GM19328 (cell line): ENCODE data around the gene NANOS3.

Source experiments
- ATAC-seq: cut with Tn5 transposase; IDR thresholded peaks from one replicate; pipeline ENCODE4 v1.9.1; 2021; ENCODE audit warnings: mild to moderate bottlenecking, moderate library complexity; ENCODE audit not compliant: unreplicated experiment

NANOS3 gene

DNA sequence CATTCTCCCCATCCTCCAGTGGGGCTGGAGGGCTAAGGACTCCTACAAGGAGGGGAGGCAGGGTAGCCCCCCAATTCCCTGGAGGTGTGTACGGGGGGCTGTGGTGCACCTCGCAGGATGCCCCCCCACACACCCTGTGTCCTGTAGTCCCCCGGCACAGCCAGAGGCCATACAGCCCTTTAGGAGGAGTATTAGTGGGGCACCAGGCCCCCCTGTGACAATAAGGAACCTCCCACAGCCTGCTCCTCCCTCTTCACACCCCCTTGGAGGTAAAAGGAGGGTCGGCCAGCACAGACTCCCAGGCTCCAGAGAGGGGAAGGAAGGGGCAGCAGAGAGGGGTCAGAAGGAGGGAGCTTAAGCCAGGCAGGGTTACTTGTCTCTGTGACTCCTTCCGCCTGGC, at the start of gene NANOS3:
NANOS3 (plus strand) TSS at position 301 of the 400 bp plus-strand sequence. CDS start 115 bp downstream, outside the sequence.
- no peak for ATAC-seq

DNA sequence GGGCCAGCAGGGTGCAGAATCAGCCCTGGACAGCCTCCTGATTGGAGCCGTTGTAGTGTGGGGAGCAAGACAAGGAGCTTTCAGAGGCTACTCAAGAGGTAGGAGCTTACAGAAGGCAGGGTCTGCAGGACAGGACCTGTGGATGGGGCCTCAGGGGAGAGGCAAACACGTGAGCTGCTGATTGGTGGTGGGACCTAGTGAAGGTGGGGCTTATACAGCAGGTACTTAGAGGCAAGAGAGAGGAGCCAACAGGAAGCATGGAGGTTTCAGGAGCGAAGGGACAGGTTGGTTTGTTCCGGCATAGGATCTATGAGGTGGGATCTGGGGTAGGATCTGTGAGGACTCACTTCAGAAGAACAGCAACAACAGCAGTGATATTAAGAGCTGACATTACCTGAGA, 49.3 kb upstream of the NANOS3 start:
- ATAC-seq, result no peak

DNA sequence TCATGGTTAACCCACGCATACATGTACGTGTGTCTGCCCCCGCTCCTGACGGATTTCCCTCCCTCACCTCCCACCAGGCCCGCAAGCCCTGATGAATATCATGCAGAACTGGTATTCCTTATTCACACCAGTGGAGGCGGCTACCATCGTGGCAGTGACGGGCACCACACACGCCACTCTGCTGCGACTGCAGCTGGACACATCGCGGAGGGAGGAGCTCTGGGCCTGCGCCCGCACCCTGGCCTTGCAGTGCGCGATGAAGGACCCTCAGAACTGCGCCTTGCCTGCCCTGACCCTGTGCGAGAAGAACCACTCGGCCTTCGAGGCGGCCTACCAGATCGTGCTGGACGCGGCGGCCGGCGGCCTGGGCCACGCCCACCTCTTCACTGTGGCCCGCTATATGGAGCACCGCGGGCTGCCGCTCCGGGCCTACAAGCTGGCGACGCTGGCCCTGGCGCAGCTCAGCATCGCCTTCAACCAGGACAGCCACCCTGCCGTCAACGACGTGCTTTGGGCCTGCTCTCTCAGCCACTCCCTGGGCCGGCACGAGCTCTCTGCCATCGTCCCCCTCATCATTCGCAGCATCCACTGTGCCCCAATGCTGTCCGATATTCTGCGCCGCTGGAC, 46.7 kb upstream of the NANOS3 start:
- no peak for ATAC-seq

DNA sequence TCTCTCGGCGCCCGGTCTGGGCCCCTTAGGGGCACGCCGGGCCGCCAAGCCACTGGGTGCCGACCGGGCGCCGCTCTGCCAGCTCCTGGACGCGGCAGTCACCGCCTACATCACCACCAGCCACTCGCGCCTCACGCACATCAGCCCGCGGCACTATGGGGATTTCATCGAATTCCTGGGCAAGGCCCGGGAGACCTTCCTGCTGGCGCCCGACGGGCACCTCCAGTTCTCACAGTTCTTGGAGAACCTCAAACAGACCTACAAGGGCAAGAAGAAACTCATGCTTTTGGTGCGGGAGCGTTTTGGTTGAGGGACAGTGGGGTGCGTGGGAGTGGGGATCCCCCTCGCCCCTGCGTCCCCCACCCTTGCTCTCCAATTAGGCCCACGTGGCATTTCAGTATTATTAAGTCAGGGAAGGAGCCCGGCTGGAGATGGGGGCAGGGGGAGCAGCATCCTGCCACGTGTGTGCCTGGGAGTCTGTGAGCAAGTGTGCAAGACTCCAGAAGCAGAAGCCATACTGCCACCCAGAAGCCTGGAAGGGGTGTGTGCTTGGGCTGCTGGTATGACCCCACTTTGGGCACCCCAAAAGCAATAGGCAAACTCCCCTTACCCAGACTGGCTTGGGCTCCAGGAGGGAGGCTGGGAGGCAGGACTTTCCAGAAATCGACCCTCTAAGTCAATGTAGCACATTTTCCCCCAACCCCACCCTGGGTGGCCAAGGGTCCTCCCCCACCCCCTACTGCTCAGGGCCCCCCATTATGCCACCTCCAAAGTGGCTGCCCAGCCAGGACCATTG, 46.0 kb upstream of the NANOS3 start:
- no peak for ATAC-seq

DNA sequence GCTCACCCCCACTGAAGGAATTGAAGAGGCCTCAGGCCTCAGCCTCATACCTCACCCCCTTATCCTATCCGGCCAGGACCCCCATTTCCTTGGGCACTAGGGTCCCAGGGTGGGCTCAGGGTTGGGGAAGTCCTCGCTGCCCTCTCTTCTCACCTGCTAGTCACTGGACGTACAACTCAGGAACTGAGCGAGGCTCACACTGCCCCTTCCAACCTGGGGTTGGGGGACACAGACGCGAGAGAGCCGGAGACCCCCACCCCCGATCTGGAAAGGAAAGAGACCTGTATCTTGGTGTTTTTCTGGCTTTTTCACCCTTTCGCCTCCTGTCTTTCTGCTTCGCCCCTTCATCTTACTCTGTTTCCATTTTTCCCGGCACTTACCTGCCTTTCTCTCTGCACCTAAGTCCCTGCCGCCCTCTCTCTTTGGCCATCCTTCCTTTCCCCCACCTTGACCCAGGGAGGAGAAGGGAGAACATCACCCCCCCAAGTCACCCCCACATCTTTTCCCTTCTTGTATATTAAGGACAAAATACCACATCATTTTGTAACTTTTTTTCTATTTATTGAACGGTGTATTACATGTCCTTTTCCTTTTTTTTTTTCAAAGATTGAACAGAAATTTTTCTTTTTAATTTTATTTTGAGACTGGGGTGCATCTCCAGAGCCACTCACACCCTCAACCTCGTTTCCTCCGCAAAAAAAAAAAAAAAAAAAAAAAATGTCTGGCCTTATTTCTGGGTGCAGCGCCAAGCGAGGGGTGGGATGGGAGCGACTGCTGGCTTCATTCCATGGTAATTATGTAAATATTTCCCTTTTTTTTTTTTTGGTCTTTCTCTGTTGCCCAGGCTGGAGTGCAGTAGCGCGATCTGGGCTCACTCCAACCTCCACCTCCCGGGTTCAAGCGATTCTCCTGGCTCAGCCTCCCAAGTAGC, 45.1 kb upstream of the NANOS3 start:
- ATAC-seq, result no peak

DNA sequence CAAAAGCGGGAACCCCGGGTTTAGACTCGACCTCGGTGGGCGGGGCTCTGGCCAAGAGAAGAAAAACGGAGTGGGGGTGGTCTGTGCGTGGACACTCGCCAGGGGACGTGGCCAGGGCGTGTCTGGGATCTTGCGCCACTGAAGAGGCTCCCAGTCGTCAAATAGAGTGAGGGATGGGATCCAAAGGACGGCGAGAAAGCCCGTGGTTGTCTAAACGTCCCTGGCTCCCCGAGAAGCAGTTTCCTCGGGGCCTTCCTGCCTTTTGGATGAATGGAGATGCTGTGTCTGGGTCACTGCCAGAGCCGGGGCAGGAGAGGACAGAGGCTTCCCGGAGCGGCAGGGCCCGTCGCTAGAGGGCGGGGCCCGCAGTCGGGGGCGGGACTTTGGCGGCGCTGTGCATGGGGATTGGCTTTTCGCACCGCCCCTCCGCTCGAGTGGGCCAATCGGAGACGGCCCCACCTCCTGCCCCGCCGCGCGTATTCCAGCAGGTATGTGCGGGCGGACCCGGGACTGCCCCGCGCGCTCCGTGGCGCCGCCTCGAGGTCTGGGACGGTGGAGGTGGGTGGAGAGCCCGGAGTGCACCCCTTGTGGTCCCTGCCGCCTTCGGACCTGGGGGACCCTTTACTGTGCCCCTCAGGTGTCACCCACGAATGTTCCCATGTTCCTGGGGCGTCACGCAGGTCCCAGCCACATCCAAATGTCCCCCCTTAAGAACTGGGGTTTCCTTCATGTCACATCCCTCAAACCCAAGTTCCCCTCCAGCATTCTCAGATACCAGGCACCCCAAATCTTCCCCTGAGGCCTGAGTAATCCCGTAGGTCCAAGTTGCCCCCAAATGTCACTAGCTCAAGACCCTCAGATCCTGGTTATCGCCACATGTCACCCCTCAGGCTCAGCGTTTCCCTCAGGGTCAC, 43.3 kb upstream of the NANOS3 start:
- ATAC-seq, result peak; percentile 74

DNA sequence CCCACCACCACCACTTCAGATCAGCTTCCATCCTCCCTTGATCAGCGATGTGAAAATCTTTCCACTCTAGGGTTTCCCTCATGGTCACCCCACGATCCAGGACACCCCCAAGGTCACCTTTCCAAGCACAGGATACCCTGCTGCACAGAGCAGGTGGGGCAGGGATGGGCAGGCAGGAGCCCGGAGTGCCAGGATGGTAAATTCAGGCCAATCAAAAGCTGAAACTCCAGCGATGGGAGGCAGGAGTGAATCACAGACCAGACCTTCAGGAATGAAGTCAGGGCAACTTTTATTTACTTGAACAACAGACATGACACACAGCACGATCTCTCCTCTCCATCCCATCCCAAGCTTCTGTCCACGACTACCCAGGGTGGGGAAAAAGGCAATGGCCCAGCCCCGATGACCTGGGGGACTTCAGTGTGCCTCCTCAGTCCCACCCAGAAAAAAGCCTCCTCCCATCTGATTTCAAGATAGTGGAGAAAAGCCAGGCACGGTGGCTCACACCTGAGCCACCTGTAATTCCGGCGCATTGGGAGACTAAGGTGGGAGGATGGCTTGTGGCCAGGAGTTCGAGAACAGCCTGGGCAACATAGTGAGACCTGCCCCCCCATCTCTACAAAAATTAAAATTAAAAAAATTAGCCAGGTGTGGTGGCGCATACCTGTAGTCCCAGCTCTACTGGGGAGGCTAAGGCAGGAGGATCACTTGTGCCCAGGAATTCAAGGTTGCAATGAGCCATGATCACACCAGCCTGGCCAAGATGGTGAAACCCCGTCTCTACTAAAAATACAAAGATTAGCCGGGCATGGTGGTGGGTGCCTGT, 42.5 kb upstream of the NANOS3 start:
- ATAC-seq, result no peak

DNA sequence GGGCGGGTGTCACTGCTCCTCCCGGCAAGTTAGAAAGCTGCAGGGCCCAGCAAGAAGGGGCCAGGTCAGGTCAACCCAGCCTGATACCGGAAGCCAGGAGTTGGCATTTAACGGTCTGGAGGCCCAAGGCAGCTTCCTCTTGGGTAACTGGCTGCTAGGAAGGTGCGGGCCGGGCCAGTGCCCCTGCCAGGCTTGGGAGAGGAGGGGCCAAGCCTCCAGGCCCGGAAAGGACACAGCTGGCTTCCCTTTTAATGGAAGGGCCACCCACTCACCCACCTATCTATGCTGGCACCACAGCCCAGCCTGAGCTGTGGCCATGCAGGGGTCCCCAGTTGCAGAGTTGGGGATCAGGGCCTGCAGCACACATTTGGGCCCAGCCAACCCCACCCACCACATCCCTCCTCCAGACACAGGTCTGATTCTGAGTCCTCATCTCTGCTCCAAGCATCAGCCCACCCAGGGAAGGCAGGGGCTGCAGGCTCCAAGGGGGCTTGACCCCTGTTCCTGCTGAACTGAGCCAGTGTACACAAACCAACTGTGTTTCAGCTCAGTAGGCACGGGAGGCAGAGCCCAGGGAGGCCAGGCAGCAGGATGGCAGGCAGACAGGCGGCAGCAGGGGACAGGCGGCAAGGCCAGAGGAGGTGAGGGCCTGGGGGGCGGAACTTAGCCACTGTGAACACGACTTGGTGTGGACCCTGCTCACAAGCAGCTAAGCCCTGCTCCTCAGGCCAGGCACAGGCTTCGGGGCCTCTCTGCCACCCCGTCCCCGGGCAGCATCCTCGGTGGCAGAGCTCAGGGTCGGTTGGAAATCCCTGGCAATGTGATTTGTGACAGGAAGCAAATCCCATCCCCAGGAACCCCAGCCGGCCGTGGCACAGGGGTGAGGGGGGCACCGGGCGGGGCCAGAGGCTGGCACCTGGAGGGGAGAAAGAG, 40.9 kb upstream of the NANOS3 start:
- ATAC-seq, result no peak

DNA sequence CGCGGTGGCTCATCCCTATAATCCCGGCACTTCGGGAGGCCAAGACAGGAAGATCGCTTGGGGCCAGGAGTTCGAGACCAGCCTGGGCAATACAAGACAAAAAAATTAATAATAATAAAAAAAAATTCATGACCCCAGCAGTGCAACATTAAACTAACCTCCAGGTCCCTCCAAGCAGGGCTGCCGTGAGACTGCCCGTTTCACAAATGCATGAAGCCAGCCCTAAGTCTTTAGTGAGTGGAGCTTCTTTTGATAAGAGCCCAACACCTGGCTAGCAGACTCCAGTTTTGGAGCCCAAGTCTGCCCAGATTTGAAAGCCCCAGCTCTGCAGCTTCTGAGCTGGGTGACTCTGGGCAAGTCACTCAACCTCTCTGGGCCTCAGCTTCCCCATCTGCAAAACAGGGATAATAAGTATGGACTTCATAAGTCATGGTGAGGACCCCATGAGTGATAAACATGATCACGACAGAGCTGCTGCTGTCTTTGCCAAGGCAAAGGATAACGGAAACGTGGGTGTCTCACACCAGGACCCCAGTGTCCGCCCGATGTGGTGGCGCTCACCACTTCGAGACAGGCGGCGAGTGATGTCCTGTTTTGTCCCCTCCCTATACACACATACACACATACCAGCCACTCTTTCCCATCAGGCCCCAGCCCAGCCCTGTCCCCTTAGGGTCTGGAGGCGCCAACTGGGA, 38.4 kb upstream of the NANOS3 start:
- no peak for ATAC-seq

DNA sequence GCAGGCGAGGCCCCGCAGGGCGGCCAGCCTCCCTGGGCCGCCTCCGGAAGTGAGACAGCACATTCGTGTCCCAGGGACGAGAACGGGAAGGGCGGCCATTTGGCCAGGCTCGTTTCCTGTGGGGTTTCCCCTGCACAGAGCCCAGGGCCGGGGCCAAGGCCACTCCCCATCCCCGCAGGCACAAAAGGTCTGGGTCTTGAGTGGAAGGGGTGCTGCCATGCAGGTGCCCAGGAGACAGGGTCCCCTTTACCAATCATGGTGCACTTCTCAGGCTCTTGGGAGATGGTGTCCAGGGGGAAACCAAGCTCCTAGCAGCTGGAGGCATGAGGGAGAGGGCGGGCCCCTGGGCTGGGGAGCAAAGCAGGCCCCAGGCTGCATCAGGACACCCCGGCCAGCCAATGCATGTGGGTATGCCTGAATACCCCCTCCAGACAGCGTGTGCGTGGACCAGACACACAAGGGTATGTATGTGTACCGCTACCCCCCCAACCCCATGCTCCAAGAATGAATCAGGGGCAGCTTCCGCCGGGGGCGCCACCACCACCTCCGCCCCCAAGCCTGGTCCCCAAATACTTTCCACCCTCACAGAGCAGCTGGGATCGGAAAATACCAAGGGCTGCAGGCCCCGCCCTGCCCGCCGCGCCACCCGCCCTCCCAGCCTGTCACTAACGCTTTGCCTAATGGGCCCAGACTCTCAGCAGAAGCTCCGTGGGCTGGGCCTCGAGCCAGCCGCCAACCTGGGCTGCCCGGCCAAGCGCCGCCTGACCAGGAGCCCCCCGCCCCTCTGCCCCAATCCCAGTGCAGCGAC, 37.6 kb upstream of the NANOS3 start:
- no peak for ATAC-seq

DNA sequence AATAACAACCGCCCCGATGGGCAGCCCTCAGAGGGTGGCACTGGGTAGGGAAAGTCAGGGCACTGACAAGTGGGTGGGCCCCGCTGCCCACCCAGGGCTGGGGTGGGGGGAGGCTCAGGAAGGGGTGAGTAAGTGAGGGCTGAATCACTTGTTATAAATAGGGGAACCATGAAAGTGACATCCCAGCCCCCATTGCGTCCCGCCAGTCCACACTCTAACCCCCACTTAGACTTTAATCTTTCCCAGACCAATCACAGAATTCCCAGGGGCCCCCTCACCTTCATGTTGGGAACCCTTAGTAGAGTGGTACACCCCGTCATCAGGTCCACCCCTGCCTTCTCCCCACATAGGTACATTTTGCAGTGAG, 37.0 kb upstream of the NANOS3 start:
- ATAC-seq, result no peak

DNA sequence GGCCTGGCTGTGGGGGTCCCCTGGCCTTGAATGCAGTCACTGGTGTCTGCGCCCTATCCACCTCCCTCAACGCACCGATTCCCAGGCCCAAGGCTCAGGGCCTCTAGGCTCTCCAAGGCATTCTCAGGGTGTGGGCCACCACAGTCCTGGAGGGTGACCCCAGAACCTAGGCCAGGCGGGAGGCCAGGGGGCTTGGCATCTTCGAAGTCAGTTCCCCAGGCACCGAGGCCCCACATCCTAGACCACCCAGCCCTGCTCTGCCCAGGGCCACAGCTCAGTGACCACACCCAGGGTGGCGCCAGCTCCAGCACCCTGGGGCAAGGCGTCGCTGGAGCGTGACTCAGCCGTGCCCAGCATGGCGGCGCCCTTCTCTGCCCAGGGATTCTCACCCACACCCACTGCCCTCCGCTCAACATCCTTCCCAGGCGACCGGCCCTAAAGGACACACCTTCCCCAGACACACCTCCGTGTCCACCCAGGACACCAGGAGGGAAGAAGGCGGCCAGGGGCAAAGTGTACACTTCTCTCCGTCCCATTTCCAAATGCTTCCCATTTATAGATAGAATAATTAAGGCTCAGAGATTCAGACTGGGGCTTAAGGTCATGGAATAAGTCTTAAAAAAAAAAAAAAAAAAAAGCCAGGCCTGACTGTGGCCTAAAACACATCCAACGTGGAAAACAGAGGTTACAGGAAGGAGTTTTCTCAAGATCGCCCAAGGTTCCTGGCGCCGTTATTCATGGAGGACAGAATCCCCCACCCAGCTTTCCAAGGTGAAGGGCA, 36.4 kb upstream of the NANOS3 start:
- ATAC-seq, result no peak

DNA sequence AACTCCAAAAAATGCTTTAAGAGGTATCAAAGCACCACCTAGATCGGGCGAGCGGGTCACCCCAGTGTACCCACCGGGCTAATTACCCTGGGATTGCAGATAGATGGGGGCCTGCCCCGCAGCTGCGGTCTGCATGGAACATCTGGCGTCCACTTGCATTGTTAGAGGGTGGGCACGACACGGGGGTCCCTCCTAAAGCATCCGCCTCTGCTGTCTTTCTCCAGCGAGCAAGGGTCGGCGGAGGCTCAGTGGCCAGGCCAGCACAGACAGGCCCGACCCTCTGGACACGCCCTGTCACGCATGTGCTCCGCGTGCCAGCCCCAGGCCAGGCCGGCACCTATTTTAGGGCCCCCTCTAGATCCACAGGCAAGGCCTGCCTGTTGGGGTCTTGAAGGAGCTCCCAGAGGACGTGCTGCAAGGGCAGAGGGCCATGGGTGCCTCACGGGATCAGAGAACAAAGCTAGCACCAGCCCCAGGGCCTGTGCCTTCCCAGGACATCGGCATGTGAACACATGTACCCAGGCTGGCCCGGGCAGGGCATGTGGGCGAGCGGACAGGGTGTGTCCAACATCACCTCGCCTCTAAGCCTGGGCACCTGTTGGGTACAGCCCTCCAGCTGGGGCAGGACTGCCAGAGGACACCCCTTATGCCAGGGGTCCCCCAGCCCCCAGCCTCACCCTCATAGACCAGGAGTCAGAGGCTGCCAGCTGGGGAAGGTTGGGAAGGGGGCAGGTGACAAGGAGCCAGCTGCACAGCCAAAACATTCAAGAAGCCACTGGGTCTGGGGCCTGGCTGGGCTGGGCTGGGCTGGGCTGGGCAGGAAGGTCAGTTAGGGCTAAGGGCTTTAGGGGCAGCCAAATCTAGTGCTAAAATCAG, 35.6 kb upstream of the NANOS3 start:
- ATAC-seq, result no peak

DNA sequence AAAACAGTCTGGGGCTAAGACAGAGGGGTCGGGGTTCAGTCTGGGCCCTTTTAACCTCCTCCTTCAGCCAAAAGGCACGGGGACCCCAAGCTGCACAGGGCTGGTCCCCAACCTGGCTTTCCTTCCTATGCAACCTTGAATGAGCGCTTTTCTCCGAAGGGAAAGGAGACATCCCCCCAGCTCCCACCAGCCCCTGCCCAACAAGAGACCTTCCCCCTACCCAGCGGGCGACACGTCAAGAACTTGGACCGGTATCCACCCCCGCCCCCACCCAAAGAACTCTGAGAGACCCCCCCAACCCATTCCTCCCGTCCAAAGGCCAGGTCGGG, 35.0 kb upstream of the NANOS3 start:
- no peak for ATAC-seq

DNA sequence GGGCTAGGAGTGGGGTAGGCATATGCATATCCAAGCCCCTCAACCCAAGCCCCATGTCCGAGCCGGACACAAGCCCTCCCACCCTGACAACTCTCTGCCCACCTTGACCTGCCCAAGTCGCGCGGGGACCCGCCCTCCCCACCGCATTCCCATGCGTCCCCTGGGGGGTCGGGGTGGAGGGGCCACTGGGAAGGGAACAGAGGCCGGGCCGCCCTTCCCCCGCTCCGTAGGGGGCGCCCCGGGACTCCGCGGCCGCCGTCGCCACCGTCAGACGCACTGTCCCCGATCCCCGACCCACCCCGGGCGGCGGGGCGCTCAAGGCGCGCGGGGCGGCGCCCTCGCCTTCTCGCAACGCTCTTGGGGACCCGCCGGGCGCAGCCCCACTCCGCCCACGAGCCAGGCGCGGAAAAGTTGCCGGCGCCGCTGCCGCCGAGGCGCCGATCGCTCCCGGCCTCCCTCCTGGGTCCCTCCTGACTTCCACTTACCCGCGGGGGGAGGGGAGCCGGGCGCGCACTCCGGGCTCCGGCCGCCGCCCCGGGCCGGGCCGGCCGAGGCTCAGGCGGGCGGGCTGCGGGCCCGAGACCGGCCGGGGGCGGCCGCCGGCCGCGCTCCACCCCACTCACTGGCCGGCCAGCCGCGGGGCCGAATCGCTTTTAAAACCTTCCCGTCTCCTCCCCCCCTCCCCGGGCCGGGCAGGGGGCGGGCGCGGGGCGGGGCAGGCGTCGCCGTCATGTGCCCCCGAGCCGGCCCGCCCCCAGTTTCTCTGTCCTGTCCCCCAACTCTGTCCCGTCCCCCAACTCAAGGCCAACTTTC, 34.4 kb upstream of the NANOS3 start:
- ATAC-seq, result no peak
